Measurements from ENCODE around the gene CRMP1. TPM values are rescaled to one million over a fixed set of nuclear protein-coding genes. Genes with fewer than 3 reads are reported as not detected.

CRMP1 gene
- total and polyA plus RNA-seq, 2 of the 8 experiments (the other 6 are each of a cell fraction or from before 2014, with no cell fraction given): 120 to 131 TPM

DNA sequence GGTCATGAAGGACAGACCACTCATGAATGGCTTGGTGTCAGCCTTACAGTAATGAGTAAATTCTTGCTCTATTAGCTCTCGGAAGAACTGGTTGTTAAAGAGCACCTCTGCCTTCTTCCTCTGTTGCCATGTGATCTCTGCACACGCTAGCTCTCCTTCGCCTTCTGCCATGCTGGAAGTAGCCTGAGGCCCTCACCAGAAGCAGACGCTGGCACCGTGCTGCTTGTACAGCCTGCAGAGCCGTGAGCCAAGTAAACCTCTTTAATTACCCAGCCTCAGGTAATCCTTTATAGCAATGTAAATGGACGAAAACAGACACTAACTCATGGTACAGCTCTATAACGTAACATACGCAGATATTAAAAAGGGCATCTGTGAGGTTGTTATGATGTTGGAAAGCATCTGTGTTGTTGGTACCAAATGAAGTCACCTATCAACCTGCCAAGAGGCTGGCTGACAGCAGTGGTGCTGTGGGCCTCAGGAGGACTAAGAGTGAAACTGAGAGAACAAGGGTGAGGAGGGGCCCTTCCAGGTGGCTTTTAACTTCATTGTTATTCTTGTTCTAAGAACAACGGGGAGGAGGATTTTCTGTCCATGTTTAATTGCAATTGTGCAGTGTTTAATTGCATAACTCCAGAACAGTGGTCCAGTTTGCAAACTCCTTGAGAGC, 69.2 kb downstream of the CRMP1 start:
- DNase-seq (ENCODE audit: low read depth in 1 of 2, low spot score in 2 of 2) (no peak), FAIRE-seq (no peak)
- Histone ChIP-seq H3K27ac (ENCODE audit: low read depth, low read length) (no peak overlapping the region), H3K4me1 (replicated peaks in 1 of 4; ENCODE audit: control insufficient read depth in 3 of 4, insufficient read depth in 4 of 4, low read length in 3 of 4) (no peaks in the 10 kb centered on the region), H2BK5ac (ENCODE audit: low read depth, low read length) (no peak overlapping the region), H3K9ac (replicated peaks in 1 of 4; ENCODE audit: extremely low read depth in 1 of 4, low read depth in 3 of 4, low read length in 3 of 4) (no peak overlapping the region), H3K23ac (ENCODE audit: insufficient read length) (no peak overlapping the region), H2BK12ac (ENCODE audit: low read depth, low read length) (no peak overlapping the region), H3K4me3 (ENCODE audit: extremely low read depth in 1 of 4, insufficient read depth in 2 of 4, low read depth in 3 of 4, low read length in 4 of 4) (no peak overlapping the region), H3K27me3 (replicated peaks in 1 of 4; ENCODE audit: control insufficient read depth in 3 of 4, extremely low read depth in 1 of 4, insufficient read depth in 3 of 4, low read length in 3 of 4) (no peaks in the 10 kb centered on the region; a peak in 1 of 7 replicates), H3K23me2 (ENCODE audit: low read depth, low read length) (peaks cover 1% of the 10 kb centered on the region; the same call in 1 of the 2 replicates), H2BK20ac (ENCODE audit: low read length) (no peak overlapping the region), H3K9me3 (ENCODE audit: insufficient read depth in 2 of 2, low read depth in 1 of 2, low read length in 1 of 2) (no peaks in the 10 kb centered on the region), H2BK15ac (ENCODE audit: low read length) (no peak overlapping the region), H3K36me3 (ENCODE audit: control insufficient read depth in 2 of 4, insufficient read depth in 4 of 4, low read length in 3 of 4) (peaks cover 13 to 54% (median 44%) of the 10 kb centered on the region in 4 experiments; a peak in 7 of 8 replicates), H3K18ac (ENCODE audit: extremely low read depth, low read length) (no peak overlapping the region), H4K91ac (replicated peaks; ENCODE audit: insufficient read length, low read length) (no peak overlapping the region), H3K56ac (replicated peaks; ENCODE audit: insufficient read length, low read depth, low read length) (no peak overlapping the region), H3K79me1 (ENCODE audit: low read depth, low read length) (peaks cover 9% of the 10 kb centered on the region), H3K14ac (ENCODE audit: insufficient read length) (no peak overlapping the region), H3K4me2 (ENCODE audit: insufficient read depth in 1 of 2, low read depth in 2 of 2, low read length in 2 of 2) (no peak overlapping the region), H4K8ac (ENCODE audit: extremely low read depth, insufficient read depth, low read length) (no peak overlapping the region), H4K5ac (ENCODE audit: insufficient read length, low read depth, low read length) (no peak overlapping the region), H3K79me2 (ENCODE audit: control insufficient read depth in 1 of 2, insufficient read depth in 2 of 2, low read length in 2 of 2) (no peaks in the 10 kb centered on the region), H2AK5ac (ENCODE audit: low read depth, low read length) (no peak overlapping the region), H2AFZ (ENCODE audit: low read length) (no peak overlapping the region), H3K4ac (replicated peaks; ENCODE audit: insufficient read length, low read depth, low read length) (no peak overlapping the region), H4K20me1 (replicated peaks in 1 of 2; ENCODE audit: control insufficient read depth in 1 of 2, insufficient read depth in 2 of 2, low read length in 2 of 2) (peaks cover 4 to 35% of the 10 kb centered on the region in 2 experiments), H2BK120ac (replicated peaks; ENCODE audit: low read depth, low read length) (no peak overlapping the region)
- TF ChIP-seq POLR2AphosphoS5 (IDR thresholded peaks at IDR 0.05; ENCODE audit: low read depth, low read length) (no peak), POLR2A (IDR thresholded peaks at IDR 0.05; ENCODE audit: control extremely low read depth in 1 of 2, low read depth in 2 of 2, low read length in 2 of 2) (no peak), PHF8 (conservative IDR thresholded peaks at IDR 0.05; ENCODE audit: low read depth, low read length) (no peak), EZH2 (IDR thresholded peaks at IDR 0.05; ENCODE audit: low read depth, low read length, severe bottlenecking) (no peak), HDAC2 (IDR thresholded peaks at IDR 0.05; ENCODE audit: borderline replicate concordance in 1 of 2, low read depth in 2 of 2, low read length in 2 of 2) (no peak)
- POLR2A ChIA-PET (ENCODE audit: partially characterized antibody): interaction anchor here (0.9 kb wide), 1 partner anchor 157 kb away, joined by 3 read pairs; no protein-coding TSS in a partner anchor
- 90% methylated on average over 10 of the region's 10 CpGs; no CpG with 5 or more reads in 1 of the 2 experiments for WGBS, 2 experiments (ENCODE audit: extremely low coverage in 1 of 2, insufficient coverage in 1 of 2, insufficient read length in 1 of 2, insufficient replicate concordance in 2 of 2, low coverage in 1 of 2, low lambda C conversion rate in 2 of 2, missing lambda C conversion rate in 1 of 2)
- CTCF ChIA-PET (ENCODE audit: partially characterized antibody): interaction anchor here (0.6 to 7.1 kb wide), 22 partner anchors 11 to 882 kb away, joined by 3 to 110 read pairs (median 4); no protein-coding TSS in a partner anchor

Data from H1 (cell line).